HG02623 (cell line): ENCODE results near the gene SLC39A8.

ENCODE experiments used
- ATAC-seq: cut with Tn5 transposase; IDR thresholded peaks from one replicate; pipeline ENCODE4 v1.9.1; 2021; ENCODE audit warnings: moderate library complexity; ENCODE audit not compliant: unreplicated experiment

The SLC39A8 gene

GRCh38 chr4:102341201-102341600 lies 4.1 kb downstream of the SLC39A8 start:
- no peak for ATAC-seq

- ATAC-seq: no peak
These were observed 6.3 kb downstream of the SLC39A8 start for GRCh38 chr4:102339018-102339417.

- no peak for ATAC-seq
These were observed 6.9 kb downstream of the SLC39A8 start for GRCh38 chr4:102338405-102338804.

GRCh38 chr4:102335616-102336015 lies 9.7 kb downstream of the SLC39A8 start:
- ATAC-seq: no peak

GRCh38 chr4:102334624-102335023 lies 10.7 kb downstream of the SLC39A8 start:
- no peak for ATAC-seq

- no peak for ATAC-seq
These were observed 11.5 kb downstream of the SLC39A8 start for GRCh38 chr4:102333787-102334186.

GRCh38 chr4:102328045-102328444 lies 17.2 kb downstream of the SLC39A8 start:
- no peak for ATAC-seq

GRCh38 chr4:102326951-102327350 lies 18.3 kb downstream of the SLC39A8 start:
- no peak for ATAC-seq

- ATAC-seq: no peak
These were observed 20.6 kb downstream of the SLC39A8 start for GRCh38 chr4:102324730-102325129.

GRCh38 chr4:102322736-102323135 lies 22.5 kb downstream of the SLC39A8 start:
- ATAC-seq: no peak

DNA sequence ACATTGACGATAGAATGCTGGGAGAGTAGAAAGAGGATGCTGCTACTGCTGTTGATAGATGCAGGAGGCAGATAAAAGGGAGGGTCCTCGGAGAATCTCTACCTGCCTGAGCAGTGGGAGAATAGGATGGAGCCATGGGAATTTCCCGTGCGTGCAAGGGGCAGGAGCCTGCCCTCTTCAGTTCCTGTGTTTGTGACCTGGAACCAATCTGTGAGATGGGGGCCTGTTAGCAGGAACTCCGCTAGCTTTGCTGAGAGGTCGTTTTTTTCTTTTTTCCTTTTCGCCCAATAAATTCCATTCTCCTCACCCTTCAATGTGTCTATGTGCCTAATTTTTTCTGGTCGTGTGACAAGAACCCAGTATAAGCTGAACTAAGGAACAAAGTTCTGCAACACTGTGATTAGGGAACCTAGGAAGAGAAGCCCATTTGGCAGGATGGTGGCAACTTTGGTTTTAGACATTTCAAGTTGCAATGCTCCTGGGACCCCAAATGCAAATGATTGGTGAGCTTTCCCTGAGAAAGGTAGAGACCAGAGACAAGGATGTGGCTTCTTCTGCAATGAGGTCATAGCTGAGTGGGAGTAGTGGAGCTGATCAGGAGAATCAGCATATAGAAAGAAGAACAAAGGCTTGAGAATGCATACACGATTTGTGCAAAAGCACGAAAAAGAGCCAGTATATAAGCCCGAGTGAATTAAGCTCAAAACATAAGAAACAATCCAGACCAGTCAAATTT lies 23.9 kb downstream of the SLC39A8 start:
- ATAC-seq: peak; percentile 94

- no peak for ATAC-seq
These were observed 25.7 kb downstream of the SLC39A8 start for GRCh38 chr4:102319594-102319993.

GRCh38 chr4:102318526-102318925 lies 26.8 kb downstream of the SLC39A8 start:
- ATAC-seq: no peak

DNA sequence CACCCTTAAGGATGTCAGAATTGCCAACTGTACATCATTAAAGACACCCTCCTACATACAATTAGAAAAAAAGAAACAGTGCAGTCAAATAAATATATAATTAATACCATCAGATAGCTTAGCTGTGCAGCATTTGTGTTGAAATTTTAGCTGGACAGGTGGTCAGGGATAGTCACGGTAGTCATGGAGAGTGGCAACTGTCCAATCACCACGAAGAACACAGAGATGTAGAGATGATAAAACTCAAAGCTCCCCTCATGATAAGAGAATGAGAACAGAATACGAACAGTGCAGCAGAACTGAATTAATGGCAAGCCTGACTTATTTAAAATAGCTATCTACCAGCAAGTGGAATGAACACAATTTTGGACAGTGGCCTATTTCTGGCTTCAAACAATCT lies 27.2 kb downstream of the SLC39A8 start:
- no peak for ATAC-seq

- no peak for ATAC-seq
These were observed 27.8 kb downstream of the SLC39A8 start for GRCh38 chr4:102317459-102317858.

- ATAC-seq: no peak
These were observed 28.7 kb downstream of the SLC39A8 start for GRCh38 chr4:102316585-102316984.

DNA sequence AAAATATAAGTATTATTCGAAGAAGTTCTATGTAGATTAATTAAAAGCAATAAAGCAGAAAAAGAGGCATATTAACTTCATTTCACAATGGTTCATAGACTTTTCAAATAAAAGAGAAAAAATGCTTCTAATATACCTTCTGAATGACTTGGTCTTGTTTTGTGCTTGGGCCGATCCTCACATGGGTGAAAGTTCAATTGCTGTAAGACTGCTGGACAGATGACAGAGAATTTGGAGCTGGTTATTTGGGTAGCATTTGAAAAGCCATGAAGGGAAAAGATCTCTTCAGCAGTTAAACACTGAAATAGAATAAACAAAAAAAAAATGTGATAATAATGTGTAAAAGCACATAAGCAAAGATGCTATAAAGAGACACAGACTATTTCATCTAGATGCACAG lies 29.8 kb downstream of the SLC39A8 start:
- ATAC-seq: no peak

GRCh38 chr4:102312417-102312816 lies 32.9 kb downstream of the SLC39A8 start:
- ATAC-seq: no peak

GRCh38 chr4:102311912-102312311 lies 33.4 kb downstream of the SLC39A8 start:
- no peak for ATAC-seq

DNA sequence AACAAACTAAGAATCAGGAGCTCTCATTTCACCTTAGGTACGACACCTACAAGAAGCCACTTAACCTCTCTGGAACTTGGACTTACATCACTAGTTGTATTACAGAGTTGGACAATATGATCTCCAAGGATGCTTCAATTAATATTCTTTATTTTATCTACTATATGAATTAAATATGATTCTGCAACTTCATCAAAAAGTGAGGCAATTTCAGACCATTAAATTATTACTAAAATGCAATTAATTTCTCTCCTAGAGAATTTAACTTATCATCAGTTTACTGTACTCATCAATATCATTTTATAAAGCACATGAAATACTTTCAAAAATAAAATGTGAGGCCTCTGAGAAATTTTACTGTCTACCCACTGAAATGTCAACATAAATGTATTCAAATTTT lies 33.9 kb downstream of the SLC39A8 start:
- no peak for ATAC-seq

GRCh38 chr4:102308032-102308799 lies 37.1 kb downstream of the SLC39A8 start:
- ATAC-seq: no peak

DNA sequence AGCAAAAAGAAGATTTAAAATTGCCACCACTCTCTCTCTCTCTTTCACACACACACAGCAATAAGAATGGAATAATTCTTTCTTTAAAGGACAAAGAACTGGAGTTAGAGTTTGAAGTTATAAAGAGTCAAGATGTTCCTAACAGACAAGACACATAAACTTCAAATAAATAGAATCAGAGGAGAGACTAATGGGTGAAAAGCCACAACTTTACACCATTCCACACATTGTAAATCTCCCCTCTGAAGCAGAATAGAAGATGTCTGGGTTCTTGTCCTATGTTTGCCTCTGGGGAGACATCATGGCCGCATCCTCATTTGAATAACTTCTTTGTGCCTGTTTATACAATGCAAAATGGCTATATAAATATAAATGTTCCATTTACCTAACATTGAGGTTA lies 39.6 kb downstream of the SLC39A8 start:
- ATAC-seq: no peak
